DND-41 (cell line): ENCODE results near the gene PPP2R2B.

Source experiments
- EZH2 ChIP-seq: IDR thresholded peaks from 3 replicates; pipeline ENCODE4 v1.6.1; 2012; ENCODE audit warnings: borderline replicate concordance, low read depth, mild to moderate bottlenecking, moderate library complexity, low read length, inconsistent platforms; ENCODE audit not compliant: severe bottlenecking
- TF ChIP-seq, protein P1 (sequence below): IDR thresholded peaks from 2 replicates; pipeline ENCODE4 v1.5.1; 2012; ENCODE audit warnings: borderline replicate concordance, low read length, moderate library complexity, mild to moderate bottlenecking; ENCODE audit not compliant: poor library complexity, severe bottlenecking; ENCODE audit errors: extremely low read depth

GRCh38 chr5:146888351-146888978, 9.9 kb upstream of the PPP2R2B start:
- TF ChIP-seq, protein P1, sequence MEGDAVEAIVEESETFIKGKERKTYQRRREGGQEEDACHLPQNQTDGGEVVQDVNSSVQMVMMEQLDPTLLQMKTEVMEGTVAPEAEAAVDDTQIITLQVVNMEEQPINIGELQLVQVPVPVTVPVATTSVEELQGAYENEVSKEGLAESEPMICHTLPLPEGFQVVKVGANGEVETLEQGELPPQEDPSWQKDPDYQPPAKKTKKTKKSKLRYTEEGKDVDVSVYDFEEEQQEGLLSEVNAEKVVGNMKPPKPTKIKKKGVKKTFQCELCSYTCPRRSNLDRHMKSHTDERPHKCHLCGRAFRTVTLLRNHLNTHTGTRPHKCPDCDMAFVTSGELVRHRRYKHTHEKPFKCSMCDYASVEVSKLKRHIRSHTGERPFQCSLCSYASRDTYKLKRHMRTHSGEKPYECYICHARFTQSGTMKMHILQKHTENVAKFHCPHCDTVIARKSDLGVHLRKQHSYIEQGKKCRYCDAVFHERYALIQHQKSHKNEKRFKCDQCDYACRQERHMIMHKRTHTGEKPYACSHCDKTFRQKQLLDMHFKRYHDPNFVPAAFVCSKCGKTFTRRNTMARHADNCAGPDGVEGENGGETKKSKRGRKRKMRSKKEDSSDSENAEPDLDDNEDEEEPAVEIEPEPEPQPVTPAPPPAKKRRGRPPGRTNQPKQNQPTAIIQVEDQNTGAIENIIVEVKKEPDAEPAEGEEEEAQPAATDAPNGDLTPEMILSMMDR: no peak
- TF ChIP-seq EZH2: no peak
